ENCODE results near the gene DSC1. TPM values are rescaled to one million over a fixed set of nuclear protein-coding genes. Genes with fewer than 3 reads are reported as not detected.

Gene DSC1
- polyA plus RNA-seq, 1 experiment: not detected

- peaks cover 9% of the 10 kb centered on the region for H3K9me3 ChIP-seq (ENCODE audit: control insufficient read depth, insufficient read depth, low read length)
- H3K27ac ChIP-seq (ENCODE audit: low read depth, low read length): no peak overlapping the region
- DNase-seq (ENCODE audit: low read depth, low spot score): no peak
- H3K27me3 ChIP-seq (ENCODE audit: control insufficient read depth, insufficient read depth, low read length): no peaks in the 10 kb centered on the region
- H3K4me3 ChIP-seq (ENCODE audit: low read depth, low read length): no peak overlapping the region
- ChIA-PET POLR2A (no interaction called here), CTCF (no interaction called here)
- TF ChIP-seq CTCF (IDR thresholded peaks at IDR 0.05; ENCODE audit: low read depth, low read length): no peak
These were observed 15.8 kb downstream of the DSC1 start for GRCh38 chr18:31146809-31147208.

- ChIA-PET POLR2A (no interaction called here), CTCF (no interaction called here)
- H3K27ac ChIP-seq (ENCODE audit: low read depth, low read length): no peak overlapping the region
- H3K27me3 ChIP-seq (ENCODE audit: control insufficient read depth, insufficient read depth, low read length): no peaks in the 10 kb centered on the region
- DNase-seq (ENCODE audit: low read depth, low spot score): no peak
- H3K9me3 ChIP-seq (ENCODE audit: control insufficient read depth, insufficient read depth, low read length): peaks cover 6% of the 10 kb centered on the region
- H3K4me3 ChIP-seq (ENCODE audit: low read depth, low read length): no peak overlapping the region
- no peak for TF ChIP-seq CTCF (IDR thresholded peaks at IDR 0.05; ENCODE audit: low read depth, low read length)
These were observed 19.6 kb downstream of the DSC1 start for GRCh38 chr18:31143025-31143424.

- ChIA-PET CTCF (no interaction called here), POLR2A (no interaction called here)
- Histone ChIP-seq H3K9me3 (ENCODE audit: control insufficient read depth, insufficient read depth, low read length) (no peaks in the 10 kb centered on the region; the same call in 1 of the 2 replicates), H3K27ac (ENCODE audit: low read depth, low read length) (no peak overlapping the region), H3K27me3 (ENCODE audit: control insufficient read depth, insufficient read depth, low read length) (no peaks in the 10 kb centered on the region), H3K4me3 (ENCODE audit: low read depth, low read length) (no peak overlapping the region)
- TF ChIP-seq CTCF (IDR thresholded peaks at IDR 0.05; ENCODE audit: low read depth, low read length): no peak
- no peak for DNase-seq (ENCODE audit: low read depth, low spot score)
These were observed 23.9 kb downstream of the DSC1 start for GRCh38 chr18:31138709-31139108.

DNA sequence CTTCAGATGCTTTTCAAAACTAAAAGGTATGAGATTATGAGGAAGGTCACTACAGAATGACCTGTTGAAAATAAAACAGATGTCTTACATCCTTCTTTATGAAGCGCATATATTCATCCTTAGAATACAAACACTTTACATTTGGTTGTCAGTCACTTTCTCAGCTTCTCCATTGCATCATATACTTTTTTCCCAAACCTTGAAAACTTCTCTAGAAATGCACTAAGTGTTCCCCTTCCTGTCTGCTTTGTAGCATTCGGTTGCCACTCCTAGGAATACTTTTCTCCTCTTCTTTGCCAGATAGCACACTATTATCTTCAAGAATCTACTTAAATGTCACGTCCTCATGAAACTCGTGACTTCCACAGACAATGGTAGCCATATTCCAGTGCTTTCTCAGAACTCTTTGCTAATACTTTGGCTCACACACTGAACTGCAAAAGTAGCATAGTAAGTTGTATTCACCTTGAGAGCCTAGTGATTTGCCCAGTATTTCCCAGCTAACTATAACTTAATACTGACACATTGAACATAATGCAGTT is 27.6 kb downstream of the DSC1 start:
- no peak for TF ChIP-seq CTCF (IDR thresholded peaks at IDR 0.05; ENCODE audit: low read depth, low read length)
- no peaks in the 10 kb centered on the region; the same call in 1 of the 2 replicates for H3K9me3 ChIP-seq (ENCODE audit: control insufficient read depth, insufficient read depth, low read length)
- CTCF ChIA-PET: no interaction called here
- POLR2A ChIA-PET: no interaction called here
- no peak overlapping the region for H3K4me3 ChIP-seq (ENCODE audit: low read depth, low read length)
- H3K27me3 ChIP-seq (ENCODE audit: control insufficient read depth, insufficient read depth, low read length): no peaks in the 10 kb centered on the region
- no peak overlapping the region for H3K27ac ChIP-seq (ENCODE audit: low read depth, low read length)
- no peak for DNase-seq (ENCODE audit: low read depth, low spot score)

- TF ChIP-seq CTCF (IDR thresholded peaks at IDR 0.05; ENCODE audit: low read depth, low read length): no peak
- no peaks in the 10 kb centered on the region for H3K27me3 ChIP-seq (ENCODE audit: control insufficient read depth, insufficient read depth, low read length)
- H3K9me3 ChIP-seq (ENCODE audit: control insufficient read depth, insufficient read depth, low read length): no peaks in the 10 kb centered on the region; the same call in 1 of the 2 replicates
- ChIA-PET CTCF (no interaction called here), POLR2A (no interaction called here)
- H3K4me3 ChIP-seq (ENCODE audit: low read depth, low read length): no peak overlapping the region
- no peak for DNase-seq (ENCODE audit: low read depth, low spot score)
- H3K27ac ChIP-seq (ENCODE audit: low read depth, low read length): no peak overlapping the region
These were observed 33.1 kb downstream of the DSC1 start for GRCh38 chr18:31129398-31130115.
